Neutrophil (primary cell): ENCODE results near the gene CORO2A.

Experiments used
- H3K27ac ChIP-seq: fragments of 200-600 bp; sonication (generic); 2 replicates; pipeline ENCODE4 v1.5.1; 2016; ENCODE audit warnings: mild to moderate bottlenecking, moderate library complexity
- H3K27me3 ChIP-seq: fragments of 200-600 bp; sonication (generic); 2 replicates; pipeline ENCODE4 v1.6.0; 2016; ENCODE audit warnings: mild to moderate bottlenecking
- H3K36me3 ChIP-seq: fragments of 200-600 bp; sonication (generic); 2 replicates; pipeline ENCODE4 v1.5.1; 2017
- H3K4me1 ChIP-seq, 2 experiments: fragments of 200-600 bp in 1 of 2; sonication (generic) in 1 of 2; 1 replicate in 1 of 2; 2 replicates in 1 of 2; pipeline versions ENCODE4 v1.5.1 to v1.6.1; 2013 to 2016; ENCODE audit warnings: low read depth in 1 of 2, low read length in 1 of 2, mild to moderate bottlenecking in 1 of 2, moderate library complexity in 1 of 2; ENCODE audit not compliant: control insufficient read depth in 1 of 2, insufficient read depth in 1 of 2
- H3K4me3 ChIP-seq, 2 experiments: fragments of 200-600 bp in 1 of 2; sonication (generic) in 1 of 2; 1 replicate in 1 of 2; 2 replicates in 1 of 2; pipeline ENCODE4 v1.5.1; 2013 to 2016; ENCODE audit warnings: low read depth in 1 of 2, low read length in 1 of 2, mild to moderate bottlenecking in 1 of 2, moderate library complexity in 1 of 2
- H3K9me3 ChIP-seq: fragments of 200-600 bp; sonication (generic); 2 replicates; pipeline ENCODE4 v1.5.1; 2016
- CTCF ChIP-seq: fragments of 200-600 bp; sonication (generic); IDR thresholded peaks from 2 replicates; pipeline ENCODE4 v1.5.1; 2016; ENCODE audit warnings: antibody characterized with exemption

The CORO2A gene

GRCh38 chr9:98219364-98219716 is 26.9 kb upstream of the CORO2A start:
- Histone ChIP-seq H3K36me3 (peaks cover 92% of the 10 kb centered on the region), H3K27ac (no peak overlapping the region), H3K27me3 (no peaks in the 10 kb centered on the region), H3K4me1 (peaks cover 8 to 11% of the 10 kb centered on the region in 2 experiments), H3K9me3 (no peaks in the 10 kb centered on the region), H3K4me3 (no peak overlapping the region)
- no peak for TF ChIP-seq CTCF

DNA sequence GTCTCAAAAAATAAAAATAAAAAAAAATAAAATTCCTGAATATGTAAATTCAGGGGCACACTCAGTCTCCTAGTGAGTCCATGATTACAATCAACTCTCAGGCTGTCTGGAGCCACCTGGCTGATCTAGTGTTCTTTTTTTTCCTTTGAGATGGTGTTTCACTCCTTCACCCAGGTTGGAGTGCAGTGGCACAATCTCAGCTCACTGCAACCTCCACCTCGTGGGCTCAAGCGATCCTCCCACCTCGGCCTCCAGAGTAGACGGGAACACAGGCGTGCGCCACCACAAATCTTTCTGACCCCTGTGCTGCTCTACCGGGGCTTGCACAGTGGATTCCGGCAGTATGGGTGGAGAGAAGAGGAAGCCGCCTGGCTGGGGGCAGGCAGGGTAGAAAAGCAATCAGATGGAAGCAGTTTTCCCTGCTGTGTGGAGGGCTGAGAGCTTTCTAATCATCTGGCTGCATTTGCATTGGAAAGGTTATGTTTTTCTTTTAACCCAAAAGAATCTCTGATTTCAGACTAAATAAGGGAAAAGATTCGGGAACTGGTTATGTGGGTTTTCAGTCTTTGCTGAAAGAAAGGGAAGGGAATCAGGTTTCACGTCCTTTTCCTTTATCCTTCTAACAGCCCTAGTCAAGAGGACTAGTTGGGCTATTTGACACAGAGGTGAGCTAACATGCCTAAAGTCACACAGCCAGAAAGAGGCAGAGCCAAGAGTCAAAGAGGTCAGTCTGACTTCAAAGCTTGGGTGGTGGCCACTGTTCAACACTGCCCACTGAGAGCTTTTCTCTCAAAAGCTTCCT is 26.3 kb upstream of the CORO2A start:
- Histone ChIP-seq H3K36me3 (peaks cover 96% of the 10 kb centered on the region), H3K4me1 (peaks cover 8 to 10% of the 10 kb centered on the region in 2 experiments), H3K4me3 (no peak overlapping the region), H3K27ac (no peak overlapping the region), H3K27me3 (no peaks in the 10 kb centered on the region), H3K9me3 (no peaks in the 10 kb centered on the region)
- TF ChIP-seq CTCF: no peak

- Histone ChIP-seq H3K9me3 (no peaks in the 10 kb centered on the region), H3K27ac (no peak overlapping the region), H3K36me3 (peaks cover 96% of the 10 kb centered on the region), H3K27me3 (no peaks in the 10 kb centered on the region), H3K4me1 (no peaks in the 10 kb centered on the region), H3K4me3 (no peak overlapping the region)
- TF ChIP-seq CTCF: no peak
These were observed 24.8 kb upstream of the CORO2A start for GRCh38 chr9:98217255-98217654.

- Histone ChIP-seq H3K4me3 (no peak overlapping the region), H3K27me3 (no peaks in the 10 kb centered on the region), H3K36me3 (peaks cover 95% of the 10 kb centered on the region), H3K9me3 (no peaks in the 10 kb centered on the region), H3K27ac (no peak overlapping the region), H3K4me1 (no peaks in the 10 kb centered on the region)
- no peak for TF ChIP-seq CTCF
These were observed 24.0 kb upstream of the CORO2A start for GRCh38 chr9:98216391-98216790.

DNA sequence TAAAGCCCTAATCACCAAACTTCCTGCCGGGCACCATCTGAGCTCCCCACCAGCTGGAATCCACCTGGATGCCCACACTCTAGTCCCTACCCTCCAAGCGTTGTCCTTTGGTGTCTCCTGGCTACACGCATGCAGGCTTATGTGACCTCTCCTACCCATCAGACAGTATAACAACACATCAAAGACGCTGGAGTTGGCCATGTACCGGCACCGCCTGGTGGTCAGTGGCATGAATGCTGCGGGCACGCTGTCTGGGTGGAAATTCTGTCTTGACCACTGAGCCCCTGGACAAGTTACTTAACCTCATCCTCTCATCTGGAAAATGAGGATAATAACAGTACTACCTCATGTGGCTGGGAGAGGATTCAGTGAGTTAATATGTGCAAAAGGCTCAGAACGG is 23.4 kb upstream of the CORO2A start:
- H3K4me3 ChIP-seq: no peak overlapping the region
- no peaks in the 10 kb centered on the region for H3K4me1 ChIP-seq
- peaks cover 95% of the 10 kb centered on the region for H3K36me3 ChIP-seq
- H3K27me3 ChIP-seq: no peaks in the 10 kb centered on the region
- TF ChIP-seq CTCF: no peak
- no peaks in the 10 kb centered on the region for H3K9me3 ChIP-seq
- no peak overlapping the region for H3K27ac ChIP-seq
